HG03439 (cell line): ENCODE results near the gene HRAS.

Experiments used
- ATAC-seq: cut with Tn5 transposase; IDR thresholded peaks from one replicate; pipeline ENCODE4 v1.9.1; 2021; ENCODE audit warnings: mild to moderate bottlenecking, moderate library complexity; ENCODE audit not compliant: unreplicated experiment

The HRAS gene

DNA sequence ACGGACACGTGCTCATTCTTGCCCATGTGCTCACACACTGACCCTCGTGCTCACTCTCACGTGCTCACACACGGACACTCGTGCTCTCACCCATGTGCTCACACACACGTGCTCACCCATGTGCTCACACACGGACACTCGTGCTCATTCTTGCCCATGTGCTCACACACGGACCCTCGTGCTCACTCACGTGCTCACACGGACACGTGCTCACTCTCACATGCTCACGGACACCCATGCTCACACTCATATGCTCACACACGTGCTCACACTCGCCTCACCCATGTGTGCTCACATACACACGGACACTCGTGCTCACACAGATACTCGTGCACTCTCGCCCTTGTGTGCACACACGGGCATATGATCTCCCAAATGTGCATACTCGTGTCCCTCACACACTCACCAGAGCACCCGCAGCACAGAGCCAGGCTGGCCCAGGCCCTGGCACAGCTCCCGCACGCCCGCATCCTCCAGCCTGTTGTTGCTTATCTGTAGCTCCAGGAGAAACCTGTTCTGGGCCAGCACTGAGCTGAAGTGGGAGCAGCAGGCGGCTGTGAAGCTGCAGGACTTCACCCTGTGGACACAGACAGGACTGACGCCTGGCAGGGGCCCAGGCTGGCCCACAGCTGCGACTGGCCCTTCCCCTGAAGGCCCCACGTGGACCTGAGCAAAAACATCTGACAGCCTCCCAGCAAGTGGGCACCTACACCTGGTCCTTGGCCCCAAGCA, 37.6 kb downstream of the HRAS start:
- no peak for ATAC-seq

DNA sequence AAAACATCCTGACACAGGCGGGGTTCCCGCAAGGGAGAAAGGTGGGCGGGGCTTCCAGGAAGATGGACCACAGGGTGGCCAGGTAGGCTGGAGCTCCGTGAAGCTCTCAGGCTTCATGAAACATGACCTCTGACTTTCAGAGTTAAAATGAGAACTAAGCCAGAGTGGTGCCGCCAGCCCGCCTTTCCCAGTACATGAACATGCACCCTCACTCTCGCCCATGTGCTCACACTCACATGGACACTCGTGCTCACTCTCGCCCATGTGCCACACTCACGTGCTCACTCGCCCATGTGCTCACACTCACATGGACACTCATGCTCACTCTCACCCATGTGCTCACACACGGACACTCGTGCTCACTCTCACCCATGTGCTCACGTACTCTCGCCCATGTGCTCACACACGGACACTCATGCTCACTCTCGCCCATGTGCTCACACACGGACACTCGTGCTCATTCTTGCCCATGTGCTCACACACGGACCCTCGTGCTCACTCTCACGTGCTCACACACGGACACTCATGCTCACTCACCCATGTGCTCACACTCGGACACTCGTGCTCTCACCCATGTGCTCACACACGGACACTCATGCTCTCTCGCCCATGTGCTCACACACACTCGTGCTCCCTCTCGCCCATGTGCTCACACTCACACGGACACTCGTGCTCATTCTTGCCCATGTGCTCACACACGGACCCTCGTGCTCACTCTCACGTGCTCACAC, 38.4 kb downstream of the HRAS start:
- ATAC-seq: no peak

DNA sequence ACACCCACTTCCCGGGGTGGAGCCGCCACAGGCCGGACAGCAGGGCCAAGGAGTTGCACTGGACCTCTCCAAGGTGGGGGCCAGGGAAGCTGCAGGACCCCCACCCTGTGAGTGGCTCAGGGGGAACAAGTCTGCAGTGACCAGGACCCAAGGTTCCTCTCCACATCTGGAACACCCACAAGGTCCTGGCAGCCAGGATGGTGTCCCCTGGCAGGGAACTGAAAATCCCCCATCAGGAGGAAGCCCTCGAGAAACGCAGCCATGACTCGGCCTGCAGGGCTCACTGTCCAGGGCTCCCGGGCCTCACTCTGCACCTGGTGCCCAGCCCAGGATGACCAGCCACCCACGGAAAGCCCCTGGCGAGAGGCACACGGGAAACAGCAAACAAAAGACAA, 39.8 kb downstream of the HRAS start:
- no peak for ATAC-seq

DNA sequence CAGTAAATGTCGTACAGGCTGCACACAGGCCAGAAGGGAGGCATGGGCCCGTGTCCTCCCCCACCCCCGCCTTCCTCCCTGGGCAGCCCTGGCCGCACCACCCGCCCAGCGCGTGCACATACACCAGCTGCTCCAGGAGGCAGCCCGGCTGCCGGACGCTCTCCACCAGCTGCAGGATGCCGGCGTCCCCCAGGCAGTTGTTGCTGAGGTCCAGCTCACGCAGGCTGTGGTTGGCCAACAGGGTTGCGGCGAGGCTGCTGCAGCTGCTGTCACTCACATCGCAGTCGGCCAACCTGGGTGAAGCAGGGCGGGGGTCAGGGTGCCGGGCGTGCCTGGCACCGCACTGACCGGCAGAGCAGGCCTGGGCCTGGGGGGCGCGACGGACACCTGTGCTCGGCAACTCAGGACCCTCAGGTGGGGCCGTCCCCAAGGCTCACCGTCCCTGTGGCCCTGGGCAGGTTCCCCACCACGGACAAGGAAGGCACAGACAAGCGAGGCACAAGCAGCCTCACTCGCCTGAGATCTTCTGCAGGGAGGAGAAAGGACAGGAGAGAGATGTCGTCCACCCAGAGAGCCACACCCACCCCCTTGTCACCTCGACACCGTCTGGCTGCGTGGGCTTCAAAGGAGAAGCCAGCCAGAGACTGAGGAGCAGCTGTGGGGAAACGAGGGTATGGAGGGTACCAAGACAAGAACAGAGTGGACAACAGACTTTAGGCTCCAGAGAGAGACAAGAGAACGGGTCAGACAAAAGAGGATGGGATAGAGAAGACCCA, 40.4 kb downstream of the HRAS start:
- ATAC-seq: no peak

DNA sequence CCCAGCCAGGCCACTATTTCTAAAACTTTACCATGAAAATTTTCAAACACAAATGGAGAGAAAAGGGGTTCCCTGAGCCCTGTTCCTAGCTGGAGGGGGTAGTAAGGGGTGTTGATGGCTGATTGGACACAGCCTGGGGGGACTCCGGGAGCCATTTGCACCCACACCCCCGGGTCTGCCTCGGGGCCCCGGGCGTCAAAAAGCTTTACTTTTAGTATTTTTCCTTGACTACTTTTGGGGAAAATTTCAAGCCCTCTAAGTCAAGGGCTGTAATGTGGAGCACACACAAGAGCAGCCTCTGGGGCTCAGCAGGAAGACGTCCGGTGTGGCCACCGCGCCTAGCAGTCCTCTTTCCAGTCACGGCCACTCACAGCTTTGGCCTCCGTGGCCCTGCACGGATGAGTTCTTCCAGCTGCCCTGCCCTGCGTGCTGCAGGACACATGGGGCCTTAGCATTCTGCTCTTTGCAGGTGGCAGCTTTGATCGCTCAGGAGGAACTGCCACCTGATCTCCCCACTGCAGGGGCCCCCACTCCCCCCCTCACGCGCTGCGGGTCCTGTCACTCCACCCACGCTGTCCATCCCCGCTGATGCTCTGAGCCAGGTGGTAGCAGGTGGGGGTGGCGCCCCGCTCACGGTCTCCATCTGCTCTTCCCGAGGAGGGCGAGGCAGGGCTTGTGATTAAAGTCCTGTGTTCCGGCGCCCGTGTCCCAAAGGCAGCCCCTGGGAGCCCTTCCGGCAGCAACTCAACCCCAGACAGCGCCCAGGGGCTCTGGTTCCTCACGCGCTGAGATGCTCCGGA, 42.7 kb downstream of the HRAS start:
- ATAC-seq: no peak

DNA sequence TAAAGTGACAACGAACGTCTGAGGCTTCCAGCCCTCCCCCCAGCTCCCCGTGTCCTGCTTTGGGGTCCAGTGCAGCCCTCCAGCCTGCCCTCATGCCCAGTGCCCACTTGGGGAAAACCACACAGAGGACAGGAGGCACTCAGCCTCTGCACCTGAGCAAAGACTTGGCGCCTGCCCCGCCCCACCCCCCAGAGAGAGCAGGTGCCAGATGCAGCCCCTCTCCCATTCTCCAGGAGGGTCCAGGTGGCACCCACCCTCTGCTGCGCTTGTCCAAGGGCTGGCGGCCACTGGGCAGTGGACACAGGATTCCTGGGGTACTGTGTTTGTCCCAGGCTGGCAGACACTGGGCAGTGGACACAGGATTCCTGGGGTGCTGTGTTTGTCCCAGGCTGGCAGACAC, 44.0 kb downstream of the HRAS start:
- no peak for ATAC-seq

DNA sequence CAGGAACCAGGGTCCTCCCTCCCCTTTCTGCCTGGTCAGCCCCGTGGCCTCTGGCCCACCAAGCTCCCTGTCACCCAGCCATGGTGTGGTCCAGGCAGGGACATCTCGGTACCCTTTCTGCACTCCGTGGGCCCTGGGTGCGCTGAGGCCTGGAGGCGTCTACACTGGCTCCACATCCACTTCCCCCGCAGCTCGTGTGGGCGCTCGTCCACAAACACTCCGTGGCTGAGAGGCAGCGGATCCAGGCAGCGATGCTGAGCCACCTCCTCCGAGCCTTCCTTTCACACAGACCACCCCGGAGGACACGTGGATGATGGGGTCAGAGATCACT, 44.5 kb downstream of the HRAS start:
- ATAC-seq: no peak

DNA sequence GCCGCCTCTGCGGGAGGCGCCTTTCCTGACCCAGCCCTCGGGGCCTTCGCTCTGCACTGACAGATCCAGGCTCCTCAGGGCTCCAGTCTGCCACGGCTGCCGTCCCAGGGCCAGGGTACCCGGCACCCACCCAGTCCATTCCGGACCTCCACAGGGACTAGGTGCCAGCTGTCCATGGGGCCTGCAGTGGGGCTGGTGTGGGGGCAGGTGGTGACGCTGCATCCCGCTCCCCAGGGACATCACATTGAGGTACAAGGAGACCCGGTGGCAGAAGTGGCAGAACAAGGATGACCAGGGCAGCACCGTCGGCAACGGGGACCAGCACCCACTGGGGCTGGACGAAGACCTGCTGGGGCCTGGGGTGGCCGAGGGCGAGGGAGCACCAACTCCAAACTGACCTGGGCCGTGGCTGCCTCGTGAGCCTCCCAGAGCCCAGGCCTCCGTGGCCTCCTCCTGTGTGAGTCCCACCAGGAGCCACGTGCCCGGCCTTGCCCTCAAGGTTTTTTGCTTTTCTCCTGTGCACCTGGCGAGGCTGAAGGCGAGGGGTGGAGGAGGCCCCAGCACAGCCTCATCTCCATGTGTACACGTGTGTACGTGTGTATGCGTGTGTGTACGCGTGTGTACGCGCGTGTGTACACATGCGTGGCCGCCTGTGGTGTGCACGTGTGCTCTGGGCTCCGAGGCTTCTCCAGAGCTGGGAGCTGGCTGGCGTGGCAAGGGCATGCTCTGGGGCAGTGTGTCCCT, 45.0 kb downstream of the HRAS start:
- no peak for ATAC-seq

DNA sequence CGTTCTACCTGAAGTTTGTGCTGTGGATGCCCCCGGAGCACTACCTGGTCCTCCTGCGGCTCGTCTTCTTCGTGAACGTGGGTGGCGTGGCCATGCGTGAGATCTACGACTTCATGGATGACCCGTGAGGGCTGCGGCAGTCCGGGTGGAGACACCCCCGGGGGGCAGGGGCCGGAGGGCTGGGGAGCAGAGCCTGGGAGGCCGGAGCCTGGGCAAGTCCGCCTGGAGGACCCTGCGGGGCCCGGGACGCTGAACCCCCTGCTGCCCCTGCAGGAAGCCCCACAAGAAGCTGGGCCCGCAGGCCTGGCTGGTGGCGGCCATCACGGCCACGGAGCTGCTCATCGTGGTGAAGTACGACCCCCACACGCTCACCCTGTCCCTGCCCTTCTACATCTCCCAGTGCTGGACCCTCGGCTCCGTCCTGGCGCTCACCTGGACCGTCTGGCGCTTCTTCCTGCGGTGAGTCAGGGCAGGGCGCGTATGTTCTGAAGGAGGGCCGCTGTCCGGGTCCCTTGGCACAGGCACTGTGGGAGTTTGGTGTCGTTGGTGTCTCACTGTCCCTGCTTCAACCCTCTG, 45.7 kb downstream of the HRAS start:
- no peak for ATAC-seq

DNA sequence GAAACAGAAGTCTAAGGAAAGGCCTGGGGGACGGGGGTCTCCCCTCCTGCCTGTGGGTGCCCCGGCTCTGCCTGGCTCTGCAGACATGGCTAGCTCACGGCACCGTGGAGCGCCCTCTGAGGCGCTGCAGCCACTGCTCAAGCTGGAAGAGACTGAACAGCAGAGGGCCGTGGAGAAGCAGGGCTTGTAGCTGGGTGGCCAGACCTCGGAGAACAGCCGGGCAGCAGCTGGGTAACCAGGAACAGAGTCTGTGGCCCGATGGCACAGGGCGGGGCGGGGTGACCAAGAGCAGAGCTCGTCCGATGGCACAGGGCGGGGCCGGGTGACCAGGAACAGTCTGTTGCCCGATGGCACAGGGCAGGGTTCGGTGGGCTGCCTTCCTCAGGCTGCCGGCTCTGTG, 46.4 kb downstream of the HRAS start:
- no peak for ATAC-seq

DNA sequence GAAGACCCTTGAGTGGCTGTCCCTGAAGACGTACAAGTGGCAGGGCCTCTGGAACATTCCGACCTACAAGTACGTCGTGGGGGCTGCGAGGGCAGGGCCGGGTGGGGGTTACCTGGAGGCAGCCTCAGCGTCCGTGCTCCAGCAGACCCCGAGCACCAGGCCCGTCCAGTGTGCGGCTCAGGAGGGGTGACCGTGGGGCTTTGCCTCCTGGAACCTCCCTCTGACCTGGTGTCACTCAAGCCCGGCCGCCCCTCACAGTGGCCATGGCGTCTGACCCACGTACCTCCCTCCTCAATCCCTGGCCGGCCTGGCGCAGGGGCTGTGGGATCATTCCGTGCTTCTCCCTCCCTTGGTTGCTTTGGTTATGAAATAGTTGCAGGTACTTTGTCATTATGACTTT, 46.8 kb downstream of the HRAS start:
- ATAC-seq: no peak

DNA sequence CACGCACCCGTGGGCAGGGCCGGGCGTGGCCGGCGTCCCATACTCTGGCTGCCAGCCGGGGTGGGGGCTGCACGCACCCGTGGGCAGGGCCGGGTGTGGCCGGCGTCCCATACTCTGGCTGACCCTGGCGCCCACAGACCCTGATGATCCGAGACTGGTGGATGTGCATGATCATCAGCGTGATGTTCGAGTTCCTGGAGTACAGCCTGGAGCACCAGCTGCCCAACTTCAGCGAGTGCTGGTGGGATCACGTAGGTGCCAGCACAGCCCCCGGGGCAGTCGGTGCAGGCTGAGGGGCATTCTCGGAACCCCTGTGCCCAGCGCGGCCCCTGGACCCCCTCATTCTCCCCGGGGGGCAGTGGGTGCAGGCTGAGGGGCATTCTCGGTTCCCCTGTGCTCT, 47.3 kb downstream of the HRAS start:
- no peak for ATAC-seq

DNA sequence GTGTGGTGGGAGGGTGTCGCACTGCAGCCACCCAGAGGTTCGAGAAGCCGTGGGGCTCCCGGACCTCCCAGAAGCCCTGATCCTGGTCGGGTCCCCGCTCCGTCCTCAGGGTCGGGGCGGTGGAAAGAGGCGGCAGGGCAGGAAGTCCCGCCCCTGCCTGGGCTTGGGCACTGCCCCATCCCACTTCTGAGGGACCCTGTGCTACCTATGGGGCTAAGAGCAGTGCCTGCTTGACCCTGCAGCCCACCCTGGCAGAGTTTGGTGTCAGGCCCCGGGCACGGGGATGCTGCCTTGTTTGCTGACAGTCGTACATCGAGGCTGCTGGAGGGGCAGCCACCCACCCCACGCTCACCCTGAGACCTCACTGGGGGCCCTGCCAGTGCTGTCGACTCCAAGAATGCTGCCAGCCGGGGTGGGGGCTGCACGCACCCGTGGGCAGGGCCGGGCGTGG, 47.8 kb downstream of the HRAS start:
- ATAC-seq: no peak

DNA sequence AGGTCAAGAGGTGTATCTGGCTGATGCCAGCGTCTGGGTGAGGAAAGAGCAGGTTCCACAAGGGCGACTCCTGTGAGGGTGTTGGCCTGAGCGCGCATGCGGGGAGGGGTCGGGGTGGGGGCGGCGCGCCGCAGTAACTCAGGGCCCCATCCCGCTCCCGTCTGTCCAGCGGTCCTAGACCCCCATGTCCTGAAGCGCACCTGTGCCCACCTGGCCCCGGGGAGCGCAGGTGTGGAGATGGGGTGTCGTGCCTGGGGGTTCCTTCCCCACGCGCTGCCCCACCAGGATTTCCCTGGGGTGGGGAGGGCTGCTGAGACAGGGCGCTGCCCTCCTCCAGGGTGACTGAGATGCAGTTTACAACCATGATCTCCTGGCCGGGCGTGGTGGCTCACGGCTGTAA, 49.2 kb downstream of the HRAS start:
- no peak for ATAC-seq

DNA sequence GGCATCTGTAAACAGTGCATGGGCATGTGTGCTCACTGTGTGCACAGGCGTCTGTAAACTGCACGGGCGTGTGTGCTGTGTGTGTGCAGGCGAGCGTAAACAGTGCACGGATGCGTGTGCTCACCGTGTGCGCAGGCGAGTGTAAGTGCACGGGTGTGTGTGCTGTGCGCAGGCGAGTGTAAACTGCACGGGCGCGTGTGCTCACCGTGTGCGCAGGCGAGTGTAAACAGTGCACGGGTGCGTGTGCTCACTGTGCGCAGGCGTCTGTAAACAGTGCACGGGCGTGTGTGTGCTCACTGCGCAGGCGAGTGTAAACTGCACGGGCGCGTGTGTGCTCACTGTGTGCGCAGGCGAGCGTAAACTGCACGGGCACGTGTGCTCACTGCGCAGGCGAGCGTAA, 50.8 kb downstream of the HRAS start:
- no peak for ATAC-seq
